ENCODE results near the gene LAPTM5.

DNA sequence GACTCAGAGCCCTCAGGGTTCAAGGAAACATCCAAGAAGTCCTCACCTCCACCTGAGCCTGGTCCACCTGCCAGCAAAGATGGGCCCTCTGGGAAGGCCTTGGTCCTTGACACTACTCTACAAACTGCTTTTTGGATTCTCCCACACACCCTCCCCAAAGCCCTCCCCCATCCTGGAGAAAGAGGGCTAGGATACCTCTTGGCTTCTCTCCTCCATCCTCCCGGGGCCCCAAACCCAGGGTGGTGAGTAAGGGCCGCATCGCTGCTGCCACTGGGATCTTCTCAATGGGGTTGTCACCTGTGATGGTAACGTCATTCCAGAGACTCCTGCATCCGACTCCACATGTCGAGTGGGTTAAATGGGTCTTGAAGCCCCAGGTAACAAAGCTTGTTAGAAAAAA, 60.7 kb downstream of the LAPTM5 start:
- TF ChIP-seq, protein P1, sequence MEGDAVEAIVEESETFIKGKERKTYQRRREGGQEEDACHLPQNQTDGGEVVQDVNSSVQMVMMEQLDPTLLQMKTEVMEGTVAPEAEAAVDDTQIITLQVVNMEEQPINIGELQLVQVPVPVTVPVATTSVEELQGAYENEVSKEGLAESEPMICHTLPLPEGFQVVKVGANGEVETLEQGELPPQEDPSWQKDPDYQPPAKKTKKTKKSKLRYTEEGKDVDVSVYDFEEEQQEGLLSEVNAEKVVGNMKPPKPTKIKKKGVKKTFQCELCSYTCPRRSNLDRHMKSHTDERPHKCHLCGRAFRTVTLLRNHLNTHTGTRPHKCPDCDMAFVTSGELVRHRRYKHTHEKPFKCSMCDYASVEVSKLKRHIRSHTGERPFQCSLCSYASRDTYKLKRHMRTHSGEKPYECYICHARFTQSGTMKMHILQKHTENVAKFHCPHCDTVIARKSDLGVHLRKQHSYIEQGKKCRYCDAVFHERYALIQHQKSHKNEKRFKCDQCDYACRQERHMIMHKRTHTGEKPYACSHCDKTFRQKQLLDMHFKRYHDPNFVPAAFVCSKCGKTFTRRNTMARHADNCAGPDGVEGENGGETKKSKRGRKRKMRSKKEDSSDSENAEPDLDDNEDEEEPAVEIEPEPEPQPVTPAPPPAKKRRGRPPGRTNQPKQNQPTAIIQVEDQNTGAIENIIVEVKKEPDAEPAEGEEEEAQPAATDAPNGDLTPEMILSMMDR (IDR thresholded peaks at IDR 0.05), result no peak
- no peak for TF ChIP-seq POLR2A (IDR thresholded peaks at IDR 0.05)
- TF ChIP-seq EP300 (IDR thresholded peaks at IDR 0.05), result no peak
- no peak for TF ChIP-seq POLR2AphosphoS5 (IDR thresholded peaks at IDR 0.05)
